GM20431 (cell line): ENCODE measurements around the gene ACSBG1.

Experiments
- in situ Hi-C: fragments of 300-500 bp; cut with MseI, MboI; formaldehyde crosslinking; loops from one replicate; pipeline ENCODE4 v1.15.0; 2020; ENCODE audit warnings: low sequenced_read_pairs; ENCODE audit not compliant: unreplicated experiment

ACSBG1 gene

GRCh38 chr15:78255421-78256043 is 21.2 kb upstream of the ACSBG1 start:
- in situ Hi-C loops = no loop called here

GRCh38 chr15:78251136-78251535 is 16.8 kb upstream of the ACSBG1 start:
- in situ Hi-C loops = no loop called here

GRCh38 chr15:78249131-78249530 is 14.8 kb upstream of the ACSBG1 start:
- in situ Hi-C loops = loop anchor here (5.0 to 25.0 kb wide), 2 partner anchors 137 to 287 kb away; no protein-coding TSS in a partner anchor

GRCh38 chr15:78247911-78248310 is 13.5 kb upstream of the ACSBG1 start:
- in situ Hi-C loops = loop anchor here (5.0 to 25.0 kb wide), 2 partner anchors 136 to 286 kb away; no protein-coding TSS in a partner anchor

GRCh38 chr15:78245976-78246620 is 11.7 kb upstream of the ACSBG1 start:
- in situ Hi-C loops = loop anchor here (5.0 to 25.0 kb wide), 2 partner anchors 134 to 284 kb away; no protein-coding TSS in a partner anchor

- in situ Hi-C loops = loop anchor here (5.0 to 25.0 kb wide), 2 partner anchors 133 to 283 kb away; no protein-coding TSS in a partner anchor
These were observed 11.0 kb upstream of the ACSBG1 start for GRCh38 chr15:78245392-78245791.

GRCh38 chr15:78244893-78245292 is 10.5 kb upstream of the ACSBG1 start:
- in situ Hi-C loops = loop anchor here (5.0 to 25.0 kb wide), 2 partner anchors 133 to 283 kb away; no protein-coding TSS in a partner anchor

- in situ Hi-C loops = loop anchor here (25.0 kb wide), 1 partner anchor 282 kb away; no protein-coding TSS in a partner anchor
These were observed 9.7 kb upstream of the ACSBG1 start for GRCh38 chr15:78244101-78244500.

GRCh38 chr15:78243491-78243941 is 9.2 kb upstream of the ACSBG1 start:
- in situ Hi-C loops = loop anchor here (25.0 kb wide), 1 partner anchor 281 kb away; no protein-coding TSS in a partner anchor

GRCh38 chr15:78243058-78243457 is 8.7 kb upstream of the ACSBG1 start:
- in situ Hi-C loops = loop anchor here (25.0 kb wide), 1 partner anchor 281 kb away; no protein-coding TSS in a partner anchor

- in situ Hi-C loops = loop anchor here (25.0 kb wide), 1 partner anchor 280 kb away; no protein-coding TSS in a partner anchor
These were observed 7.8 kb upstream of the ACSBG1 start for GRCh38 chr15:78242128-78242527.

GRCh38 chr15:78241017-78241416 is 6.7 kb upstream of the ACSBG1 start:
- in situ Hi-C loops = loop anchor here (25.0 kb wide), 1 partner anchor 279 kb away; no protein-coding TSS in a partner anchor

GRCh38 chr15:78239811-78240210 is 5.4 kb upstream of the ACSBG1 start:
- in situ Hi-C loops = loop anchor here (25.0 kb wide), 1 partner anchor 278 kb away; no protein-coding TSS in a partner anchor

- in situ Hi-C loops = loop anchor here (25.0 kb wide), 1 partner anchor 275 kb away; no protein-coding TSS in a partner anchor
These were observed 2.8 kb upstream of the ACSBG1 start for GRCh38 chr15:78237146-78237545.

- in situ Hi-C loops = loop anchor here (25.0 kb wide), 1 partner anchor 274 kb away; no protein-coding TSS in a partner anchor
These were observed 2.1 kb upstream of the ACSBG1 start for GRCh38 chr15:78236491-78236890.

GRCh38 chr15:78233496-78233895 is 869 bp downstream of the ACSBG1 start:
- in situ Hi-C loops = loop anchor here (25.0 kb wide), 1 partner anchor 271 kb away; no protein-coding TSS in a partner anchor

- in situ Hi-C loops = loop anchor here (25.0 kb wide), 1 partner anchor 271 kb away; no protein-coding TSS in a partner anchor
These were observed 1.4 kb downstream of the ACSBG1 start for GRCh38 chr15:78232951-78233350.

GRCh38 chr15:78229431-78230406 is 4.6 kb downstream of the ACSBG1 start:
- in situ Hi-C loops = loop anchor here (25.0 kb wide), 1 partner anchor 267 kb away; no protein-coding TSS in a partner anchor

- in situ Hi-C loops = loop anchor here (25.0 kb wide), 1 partner anchor 266 kb away; no protein-coding TSS in a partner anchor
These were observed 5.9 kb downstream of the ACSBG1 start for GRCh38 chr15:78228356-78228996.
